Fibroblast of lung (primary cell): Measurements from ENCODE around the gene NLGN1. TPM values are rescaled to one million over a fixed set of nuclear protein-coding genes. Genes with fewer than 3 reads are reported as not detected.

Experiments
- DNase-seq, 2 donors: peaks; one replicate each; pipeline versions ENCODE4 v3.0.0 to v3.0.0-alpha.2; 2010; ENCODE audit warnings: low read depth in 2 of 2
- H2AFZ ChIP-seq: 2 replicates; pipeline ENCODE4 v1.5.1; 2012; ENCODE audit warnings: low read length, control low read depth, inconsistent platforms
- H3K27ac ChIP-seq: 2 replicates; pipeline ENCODE4 v1.5.1; 2011; ENCODE audit warnings: low read length, control low read depth; ENCODE audit not compliant: insufficient read depth
- H3K27me3 ChIP-seq: 2 replicates; pipeline ENCODE4 v1.5.1; 2011; ENCODE audit warnings: mild to moderate bottlenecking, low read length; ENCODE audit not compliant: control insufficient read depth, insufficient read depth
- H3K36me3 ChIP-seq: 2 replicates; pipeline ENCODE4 v1.5.1; 2011; ENCODE audit warnings: low read length; ENCODE audit not compliant: control insufficient read depth, insufficient read depth
- H3K4me1 ChIP-seq: 2 replicates; pipeline ENCODE4 v1.5.1; 2011; ENCODE audit warnings: low read length; ENCODE audit not compliant: control insufficient read depth, insufficient read depth; ENCODE audit errors: extremely low read depth
- H3K4me2 ChIP-seq: 2 replicates; pipeline ENCODE4 v1.5.1; 2011; ENCODE audit warnings: low read length, control low read depth; ENCODE audit not compliant: insufficient read depth; ENCODE audit errors: extremely low read depth
- H3K4me3 ChIP-seq, 4 experiments: fragments of 200-600 bp in 1 of 4; sonication (generic) in 1 of 4; replicated peaks in 1 of 4; 2 replicates each; pipeline ENCODE4 v1.5.1; 2011 to 2016; ENCODE audit warnings: low read length in 4 of 4, low read depth in 3 of 4, mild to moderate bottlenecking in 3 of 4, control low read depth in 2 of 4, inconsistent platforms in 1 of 4, mixed read lengths in 1 of 4; ENCODE audit not compliant: insufficient read depth in 1 of 4; ENCODE audit errors: control extremely low read depth in 1 of 4
- H3K79me2 ChIP-seq: 2 replicates; pipeline ENCODE4 v1.5.1; 2012; ENCODE audit warnings: mild to moderate bottlenecking, low read length, inconsistent platforms; ENCODE audit not compliant: control insufficient read depth, insufficient read depth
- H3K9ac ChIP-seq: 2 replicates; pipeline ENCODE4 v1.5.1; 2011; ENCODE audit warnings: mild to moderate bottlenecking, low read length, control low read depth; ENCODE audit not compliant: insufficient read depth
- H3K9me3 ChIP-seq: 2 replicates; pipeline ENCODE4 v1.5.1; 2012; ENCODE audit warnings: low read depth, low read length; ENCODE audit not compliant: control insufficient read depth, insufficient read depth
- H4K20me1 ChIP-seq: 2 replicates; pipeline ENCODE4 v1.5.1; 2011; ENCODE audit warnings: low read length; ENCODE audit not compliant: control insufficient read depth, insufficient read depth; ENCODE audit errors: extremely low read depth
- EZH2 ChIP-seq: IDR thresholded peaks from 2 replicates; pipeline ENCODE4 v1.5.1; 2012; ENCODE audit warnings: low read length, control low read depth, mild to moderate bottlenecking; ENCODE audit errors: missing control alignments
- polyA plus RNA-seq, 2 donors: library from polyadenylated mRNA; depleted of rRNA in 1 of 2; stranded (reverse) in 1 of 2; unstranded in 1 of 2; fragments of >200 nt; gene quantifications; 2 replicates each; pipeline ENCODE4 v1.2.1, GENCODE V29; 2011 to 2012; ENCODE audit warnings: missing spikeins in 1 of 2
- total RNA-seq: library from RNA; depleted of rRNA; stranded (reverse); fragments of >200 nt; gene quantifications from 2 replicates; pipeline ENCODE4 v1.2.1, GENCODE V29; 2014
- TF ChIP-seq, protein P1 (sequence below), 2 donors: IDR thresholded peaks in 1 of 2; conservative IDR thresholded peaks in 1 of 2; 1 replicate in 1 of 2; 2 replicates in 1 of 2; pipeline ENCODE4 v1.5.1; 2011 to 2012; ENCODE audit warnings: low read length in 2 of 2, control low read depth in 1 of 2, inconsistent platforms in 1 of 2, low read depth in 1 of 2, mild to moderate bottlenecking in 1 of 2

NLGN1 gene
- total and polyA plus RNA-seq, 2 donors (not counting 1 experiment from before 2014, with no cell fraction given) = 0.61 to 2.1 TPM

DNA sequence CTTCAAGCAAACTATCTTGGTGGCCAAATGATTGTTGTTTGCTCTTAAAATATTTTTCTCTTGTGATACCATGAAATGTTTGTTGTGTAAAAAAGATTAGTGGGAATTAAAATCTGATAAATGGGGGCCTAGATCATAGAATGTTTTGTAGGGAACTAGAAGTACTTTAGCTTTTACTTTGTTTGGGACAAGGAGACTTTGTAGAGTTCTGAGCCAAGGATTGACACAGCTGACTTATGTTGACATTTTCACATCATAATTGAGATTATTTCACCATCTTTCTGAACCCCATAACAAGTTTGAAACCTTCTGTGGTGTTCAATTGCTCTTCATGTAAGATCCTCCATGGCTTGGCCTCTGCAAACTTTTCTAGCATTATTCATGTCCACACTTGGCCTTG is 235.4 kb downstream of the NLGN1 start:
- H3K79me2 ChIP-seq = no peaks in the 10 kb centered on the region
- H3K27me3 ChIP-seq = no peaks in the 10 kb centered on the region
- H3K9ac ChIP-seq = no peak overlapping the region
- TF ChIP-seq, protein P1, sequence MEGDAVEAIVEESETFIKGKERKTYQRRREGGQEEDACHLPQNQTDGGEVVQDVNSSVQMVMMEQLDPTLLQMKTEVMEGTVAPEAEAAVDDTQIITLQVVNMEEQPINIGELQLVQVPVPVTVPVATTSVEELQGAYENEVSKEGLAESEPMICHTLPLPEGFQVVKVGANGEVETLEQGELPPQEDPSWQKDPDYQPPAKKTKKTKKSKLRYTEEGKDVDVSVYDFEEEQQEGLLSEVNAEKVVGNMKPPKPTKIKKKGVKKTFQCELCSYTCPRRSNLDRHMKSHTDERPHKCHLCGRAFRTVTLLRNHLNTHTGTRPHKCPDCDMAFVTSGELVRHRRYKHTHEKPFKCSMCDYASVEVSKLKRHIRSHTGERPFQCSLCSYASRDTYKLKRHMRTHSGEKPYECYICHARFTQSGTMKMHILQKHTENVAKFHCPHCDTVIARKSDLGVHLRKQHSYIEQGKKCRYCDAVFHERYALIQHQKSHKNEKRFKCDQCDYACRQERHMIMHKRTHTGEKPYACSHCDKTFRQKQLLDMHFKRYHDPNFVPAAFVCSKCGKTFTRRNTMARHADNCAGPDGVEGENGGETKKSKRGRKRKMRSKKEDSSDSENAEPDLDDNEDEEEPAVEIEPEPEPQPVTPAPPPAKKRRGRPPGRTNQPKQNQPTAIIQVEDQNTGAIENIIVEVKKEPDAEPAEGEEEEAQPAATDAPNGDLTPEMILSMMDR (conservative IDR thresholded peaks at IDR 0.05 in 1 of 2, IDR thresholded peaks at IDR 0.05 in 1 of 2; ENCODE audit: low read depth in 1 of 2, low read length in 2 of 2) = no peak
- no peak for TF ChIP-seq EZH2
- H3K27ac ChIP-seq = no peak overlapping the region
- DNase-seq = no peak
- no peaks in the 10 kb centered on the region for H3K36me3 ChIP-seq
- H4K20me1 ChIP-seq = no peaks in the 10 kb centered on the region
- no peaks in the 10 kb centered on the region for H3K9me3 ChIP-seq
- H3K4me1 ChIP-seq = no peaks in the 10 kb centered on the region
- no peak overlapping the region for H3K4me2 ChIP-seq
- no peak overlapping the region for H3K4me3 ChIP-seq
- H2AFZ ChIP-seq = no peak overlapping the region

DNA sequence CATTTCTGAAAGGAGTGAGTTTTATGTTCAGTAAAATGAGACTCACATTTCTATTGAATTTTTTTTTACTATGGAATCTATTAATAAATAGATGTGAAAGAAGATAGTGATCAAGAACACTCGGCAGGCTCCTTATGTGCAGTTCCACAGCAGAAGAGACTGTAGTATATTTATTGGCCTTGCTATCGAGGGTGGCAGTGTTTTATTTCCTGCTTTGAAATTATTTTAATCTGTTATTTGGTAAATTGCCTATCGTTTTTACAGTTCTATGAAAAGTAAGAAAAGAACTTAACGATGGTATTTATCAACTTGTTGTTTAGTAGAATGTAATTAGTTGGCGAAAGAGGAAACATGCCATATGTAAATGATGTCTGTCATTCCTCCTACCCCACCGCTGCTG is 238.3 kb downstream of the NLGN1 start:
- Histone ChIP-seq H3K4me1 (no peaks in the 10 kb centered on the region), H3K9ac (no peak overlapping the region), H4K20me1 (no peaks in the 10 kb centered on the region), H3K9me3 (no peaks in the 10 kb centered on the region), H3K36me3 (no peaks in the 10 kb centered on the region), H3K27ac (no peak overlapping the region), H3K27me3 (no peaks in the 10 kb centered on the region), H2AFZ (no peak overlapping the region), H3K4me2 (no peak overlapping the region), H3K79me2 (no peaks in the 10 kb centered on the region), H3K4me3 (no peak overlapping the region)
- DNase-seq = no peak
- TF ChIP-seq, protein P1 (conservative IDR thresholded peaks at IDR 0.05 in 1 of 2, IDR thresholded peaks at IDR 0.05 in 1 of 2; ENCODE audit: low read depth in 1 of 2, low read length in 2 of 2) = no peak
- TF ChIP-seq EZH2 = no peak

DNA sequence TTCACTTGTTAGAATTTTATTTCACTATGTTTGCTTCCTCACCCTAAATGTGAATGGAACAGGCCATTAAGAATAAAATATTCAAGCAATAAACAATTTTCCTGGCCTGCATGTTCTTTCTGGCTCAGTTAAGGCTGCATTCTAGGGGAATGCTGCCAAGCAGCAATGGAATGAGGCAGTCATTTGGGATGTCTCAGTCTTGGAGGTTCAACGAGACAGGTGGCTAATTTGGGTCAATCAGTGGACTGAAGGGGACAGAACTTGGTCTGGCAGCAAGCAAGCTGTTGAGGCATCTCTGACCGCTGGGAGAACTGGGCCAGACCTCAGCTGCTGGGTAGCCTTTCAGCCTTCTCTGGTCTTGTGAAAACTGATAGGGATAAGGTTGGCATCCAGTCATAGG is 241.6 kb downstream of the NLGN1 start:
- no peaks in the 10 kb centered on the region for H4K20me1 ChIP-seq
- TF ChIP-seq, protein P1 (conservative IDR thresholded peaks at IDR 0.05 in 1 of 2, IDR thresholded peaks at IDR 0.05 in 1 of 2; ENCODE audit: low read depth in 1 of 2, low read length in 2 of 2) = no peak
- TF ChIP-seq EZH2 = no peak
- no peaks in the 10 kb centered on the region for H3K79me2 ChIP-seq
- H3K4me2 ChIP-seq = no peak overlapping the region
- no peak overlapping the region for H2AFZ ChIP-seq
- H3K9ac ChIP-seq = no peak overlapping the region
- no peaks in the 10 kb centered on the region for H3K4me1 ChIP-seq
- H3K27ac ChIP-seq = no peak overlapping the region
- no peaks in the 10 kb centered on the region for H3K36me3 ChIP-seq
- no peak for DNase-seq
- H3K9me3 ChIP-seq = no peaks in the 10 kb centered on the region
- no peaks in the 10 kb centered on the region for H3K27me3 ChIP-seq
- H3K4me3 ChIP-seq = no peak overlapping the region
